ENCODE measurements around the gene MVB12B.

DNA sequence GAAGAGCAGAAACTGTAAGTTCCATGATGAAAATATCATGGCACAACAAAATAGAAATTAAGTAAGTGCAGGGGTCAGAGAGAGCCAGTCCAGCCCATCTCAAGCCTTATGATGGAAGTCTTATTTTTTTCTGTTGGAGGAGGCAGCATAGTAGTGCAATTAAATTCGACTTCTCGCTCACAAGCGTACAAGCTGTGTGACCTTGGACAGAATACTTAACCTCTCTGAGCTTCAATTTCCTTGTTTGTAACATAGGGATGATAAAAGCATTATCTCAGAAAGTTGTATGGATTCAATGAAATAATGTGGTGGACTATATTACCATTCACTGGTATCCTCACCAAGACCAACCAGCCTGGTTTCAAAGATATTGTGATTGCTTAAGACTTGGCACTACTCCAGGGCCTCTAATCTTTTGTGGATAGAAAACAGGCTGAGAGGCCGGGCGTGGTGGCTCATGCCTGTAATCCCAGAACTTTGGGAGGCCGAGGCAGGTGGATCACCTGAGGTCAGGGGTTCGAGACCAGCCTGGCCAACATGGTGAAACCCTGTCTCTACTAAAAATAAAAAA is 26.8 kb upstream of the MVB12B start:
- TF ChIP-seq, protein P1, sequence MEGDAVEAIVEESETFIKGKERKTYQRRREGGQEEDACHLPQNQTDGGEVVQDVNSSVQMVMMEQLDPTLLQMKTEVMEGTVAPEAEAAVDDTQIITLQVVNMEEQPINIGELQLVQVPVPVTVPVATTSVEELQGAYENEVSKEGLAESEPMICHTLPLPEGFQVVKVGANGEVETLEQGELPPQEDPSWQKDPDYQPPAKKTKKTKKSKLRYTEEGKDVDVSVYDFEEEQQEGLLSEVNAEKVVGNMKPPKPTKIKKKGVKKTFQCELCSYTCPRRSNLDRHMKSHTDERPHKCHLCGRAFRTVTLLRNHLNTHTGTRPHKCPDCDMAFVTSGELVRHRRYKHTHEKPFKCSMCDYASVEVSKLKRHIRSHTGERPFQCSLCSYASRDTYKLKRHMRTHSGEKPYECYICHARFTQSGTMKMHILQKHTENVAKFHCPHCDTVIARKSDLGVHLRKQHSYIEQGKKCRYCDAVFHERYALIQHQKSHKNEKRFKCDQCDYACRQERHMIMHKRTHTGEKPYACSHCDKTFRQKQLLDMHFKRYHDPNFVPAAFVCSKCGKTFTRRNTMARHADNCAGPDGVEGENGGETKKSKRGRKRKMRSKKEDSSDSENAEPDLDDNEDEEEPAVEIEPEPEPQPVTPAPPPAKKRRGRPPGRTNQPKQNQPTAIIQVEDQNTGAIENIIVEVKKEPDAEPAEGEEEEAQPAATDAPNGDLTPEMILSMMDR (IDR thresholded peaks at IDR 0.05): no peak
- TF ChIP-seq POLR2A (IDR thresholded peaks at IDR 0.05): no peak

Measured in Peyer's patch (tissue), 4 donors.